GM19025 (cell line): Measurements from ENCODE around the gene CCDC61.

Experiments used
- ATAC-seq: cut with Tn5 transposase; IDR thresholded peaks from one replicate; pipeline ENCODE4 v1.9.1; 2021; ENCODE audit warnings: mild to moderate bottlenecking, low read depth, moderate library complexity; ENCODE audit not compliant: unreplicated experiment

The CCDC61 gene

DNA sequence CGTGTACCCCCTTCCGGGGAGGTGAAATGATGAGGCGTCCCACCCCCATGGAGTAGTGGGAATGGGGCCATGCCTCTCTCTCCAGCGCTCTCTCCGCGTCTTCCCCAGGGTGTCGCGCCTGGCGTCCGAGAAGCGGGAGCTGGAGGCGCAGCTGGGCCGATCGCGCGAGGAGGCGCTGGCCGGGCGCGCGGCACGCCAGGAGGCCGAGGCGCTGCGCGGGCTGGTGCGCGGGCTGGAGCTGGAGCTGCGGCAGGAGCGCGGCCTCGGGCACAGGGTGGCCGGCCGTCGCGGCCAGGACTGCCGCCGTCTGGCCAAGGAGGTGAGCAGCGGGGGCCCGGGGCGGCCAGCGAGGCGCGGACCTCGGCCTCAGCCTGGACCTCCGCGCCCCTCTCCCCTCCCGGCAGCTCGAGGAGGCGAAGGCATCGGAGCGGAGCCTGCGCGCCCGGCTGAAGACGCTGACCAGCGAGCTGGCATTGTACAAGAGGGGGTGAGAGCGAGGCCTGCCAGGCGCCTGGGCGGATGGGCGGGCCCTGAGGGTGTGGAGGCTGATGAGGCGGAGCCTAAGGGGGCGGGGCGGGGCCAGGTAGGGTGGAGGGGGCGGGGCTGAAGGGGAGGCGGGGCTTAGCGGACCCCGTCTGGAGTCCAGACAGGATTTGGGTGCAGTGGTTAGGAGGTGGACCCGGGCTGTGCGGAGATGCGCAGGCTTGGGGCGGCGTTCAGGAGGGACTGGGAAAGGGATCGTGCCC is 19.8 kb downstream of the CCDC61 start:
- ATAC-seq, result no peak

DNA sequence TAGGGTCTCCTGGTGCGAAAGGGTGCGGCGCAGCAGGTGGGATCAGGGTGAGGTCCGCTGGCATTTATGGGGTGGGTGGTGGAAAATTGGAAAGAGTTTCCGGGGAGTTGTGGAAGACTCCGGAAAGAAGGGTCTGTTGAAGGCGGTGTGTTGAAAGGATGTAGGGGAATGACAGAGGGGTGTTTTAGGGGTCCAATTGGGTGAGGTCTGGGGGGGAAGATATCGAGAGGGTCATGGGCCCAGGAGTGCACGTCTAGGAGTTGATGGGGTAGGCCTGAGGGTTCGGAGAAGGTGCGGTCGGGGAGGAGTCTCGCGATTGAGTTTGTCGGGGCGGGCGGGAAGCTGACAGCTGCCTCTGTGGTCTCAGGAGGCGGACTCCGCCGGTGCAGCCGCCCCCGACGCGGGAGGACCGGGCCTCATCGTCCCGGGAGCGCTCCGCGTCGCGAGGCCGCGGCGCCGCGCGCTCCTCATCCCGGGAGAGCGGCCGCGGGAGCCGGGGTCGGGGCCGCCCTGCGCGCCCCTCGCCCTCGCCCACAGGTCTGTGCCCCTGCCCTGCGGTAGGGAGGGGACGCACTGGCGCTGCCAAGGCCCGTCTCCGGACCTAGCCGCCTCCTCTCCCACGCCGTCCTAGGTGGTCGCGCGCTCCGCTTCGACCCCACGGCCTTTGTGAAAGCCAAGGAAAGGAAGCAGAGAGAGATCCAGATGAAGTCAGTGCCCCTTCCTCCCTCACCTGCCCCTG is 20.6 kb downstream of the CCDC61 start:
- ATAC-seq, result no peak

DNA sequence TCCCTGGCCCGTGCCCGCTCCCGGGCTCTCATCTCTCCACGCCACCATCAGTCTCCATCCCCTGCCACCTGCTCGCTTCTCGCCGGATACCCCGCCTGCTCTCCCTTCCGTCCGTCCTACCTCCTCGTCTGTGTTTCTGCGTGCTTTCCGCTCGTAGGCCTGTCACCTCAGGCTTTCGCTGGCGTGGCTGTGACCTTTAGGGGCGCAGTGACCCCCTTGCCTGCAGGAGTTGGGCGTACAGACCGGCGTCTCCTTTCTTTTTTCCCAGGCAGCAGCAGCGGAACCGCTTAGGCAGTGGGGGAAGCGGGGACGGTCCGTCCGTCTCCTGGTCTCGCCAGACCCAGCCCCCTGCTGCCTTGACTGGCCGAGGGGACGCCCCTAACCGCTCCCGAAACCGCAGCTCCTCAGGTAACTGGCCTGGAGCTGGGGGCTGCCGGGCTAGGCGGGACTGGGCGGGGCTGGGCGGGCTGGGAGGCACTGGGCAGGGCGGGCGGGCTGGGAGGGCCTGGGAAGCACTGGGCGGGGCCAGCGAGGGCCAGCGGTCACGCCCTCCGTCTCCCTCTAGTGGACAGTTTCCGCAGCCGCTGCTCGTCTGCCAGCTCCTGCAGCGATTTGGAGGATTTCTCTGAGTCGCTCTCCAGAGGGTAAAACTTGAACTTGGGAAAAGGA is 21.3 kb downstream of the CCDC61 start:
- ATAC-seq, result peak; percentile 56

DNA sequence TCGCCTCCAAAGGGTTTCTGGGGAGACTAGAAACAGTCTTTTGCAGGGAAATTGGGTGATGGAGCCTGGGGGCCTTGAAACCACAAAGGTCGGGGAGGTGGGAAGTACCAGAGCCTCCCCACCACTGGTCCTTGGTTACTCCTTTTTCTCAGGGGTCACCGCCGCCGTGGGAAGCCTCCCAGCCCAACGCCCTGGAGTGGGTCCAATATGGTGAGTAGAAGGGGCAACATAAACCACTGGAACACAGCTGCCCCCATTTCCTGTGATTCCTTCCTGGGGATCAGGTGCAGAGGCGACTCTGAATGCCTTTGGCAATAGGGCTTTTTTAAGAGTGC is 21.8 kb downstream of the CCDC61 start:
- no peak for ATAC-seq

DNA sequence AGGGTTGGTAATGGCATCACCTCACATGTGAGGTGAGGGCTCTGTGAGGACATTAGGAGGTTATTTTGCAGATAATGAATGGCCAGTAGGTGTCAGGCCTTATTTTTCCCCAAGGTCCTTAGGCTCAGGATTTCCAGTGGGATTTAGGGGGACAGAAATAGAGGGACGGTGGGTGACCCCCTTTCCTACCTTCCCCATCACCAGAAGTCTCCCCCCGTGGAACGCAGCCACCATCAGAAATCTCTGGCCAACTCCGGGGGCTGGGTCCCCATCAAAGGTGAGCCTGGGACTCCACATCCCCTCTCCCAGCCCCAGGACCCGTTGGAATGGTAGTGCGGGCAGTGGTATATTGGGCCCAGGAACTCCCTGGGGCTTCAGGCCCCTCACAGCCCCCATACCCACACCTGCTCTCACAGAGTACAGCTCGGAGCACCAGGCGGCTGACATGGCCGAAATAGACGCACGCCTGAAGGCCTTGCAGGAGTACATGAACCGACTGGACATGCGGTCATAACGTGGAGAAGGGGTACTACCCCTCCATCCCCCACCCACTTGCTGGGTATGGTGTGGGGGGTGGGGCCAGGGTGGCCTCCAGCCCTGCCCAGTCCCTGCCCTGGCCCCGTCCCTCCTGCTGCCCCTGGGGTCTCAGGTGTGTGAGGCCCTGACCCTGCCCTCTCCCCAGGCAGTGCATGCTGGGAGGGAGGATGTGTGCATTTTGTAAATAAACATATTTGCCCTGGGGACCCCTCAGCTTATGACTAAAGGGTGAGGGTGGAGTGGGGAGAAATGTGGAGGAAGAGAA is 22.8 kb downstream of the CCDC61 start:
- no peak for ATAC-seq

DNA sequence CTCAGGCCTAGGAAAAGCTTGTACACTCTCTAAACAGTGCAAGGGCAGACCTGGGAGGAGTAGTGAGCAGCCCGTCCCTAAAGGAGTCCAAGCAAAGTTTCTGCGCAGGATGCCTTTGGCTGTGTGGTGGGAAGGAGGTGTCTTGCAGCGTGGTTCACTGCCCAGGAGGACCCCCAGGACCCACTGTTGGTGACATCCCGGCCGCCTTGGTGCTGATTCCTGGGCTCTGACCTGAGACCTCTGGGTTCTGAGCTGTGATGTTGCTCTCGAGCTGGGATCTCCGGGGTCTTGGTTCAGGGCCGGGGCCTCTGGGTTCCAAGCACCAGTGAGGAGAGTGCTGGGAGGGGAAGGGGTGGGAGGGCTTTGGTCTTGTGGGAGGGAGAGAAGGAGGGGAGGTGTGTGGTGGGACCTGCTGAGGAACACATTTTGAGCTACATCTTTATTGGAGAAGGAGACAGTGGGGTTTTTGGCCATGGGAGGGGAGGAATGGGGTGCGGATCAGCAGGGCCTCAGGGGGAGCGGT is 23.5 kb downstream of the CCDC61 start:
- ATAC-seq, result no peak

DNA sequence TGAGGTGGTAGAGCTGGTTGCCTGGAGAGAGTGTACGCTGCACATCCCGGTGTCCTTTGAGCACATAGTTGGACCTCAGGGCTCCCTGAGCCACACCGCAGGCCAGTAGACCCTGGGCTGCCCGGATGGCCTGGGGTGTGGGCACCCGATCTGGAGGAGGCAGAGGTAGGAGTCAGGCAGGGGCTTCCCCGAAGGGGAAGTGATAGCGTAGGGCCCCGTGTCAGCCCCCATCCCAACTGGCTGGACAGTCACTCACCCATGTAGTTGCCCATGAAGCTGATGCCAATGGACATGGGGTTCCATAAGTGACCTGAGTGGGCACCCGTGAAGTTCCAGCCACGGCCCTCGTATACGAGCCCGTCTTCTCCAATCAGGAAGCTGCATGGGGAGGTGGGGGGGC is 24.0 kb downstream of the CCDC61 start:
- no peak for ATAC-seq

DNA sequence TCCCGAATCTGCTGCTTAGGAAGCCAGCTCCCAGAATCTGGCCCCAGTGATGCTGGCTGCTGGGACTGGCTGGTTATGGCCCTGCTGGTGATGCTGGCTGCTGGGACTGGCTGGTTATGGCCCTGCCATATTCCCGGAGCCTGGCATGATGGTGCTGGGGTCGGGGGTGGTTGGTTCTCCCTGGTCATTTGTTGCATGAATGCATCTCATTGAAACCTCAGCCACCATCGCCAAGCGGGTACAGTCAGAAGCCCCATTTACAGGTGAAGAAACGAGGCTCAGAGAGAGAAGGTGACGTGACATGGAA is 25.5 kb downstream of the CCDC61 start:
- no peak for ATAC-seq

DNA sequence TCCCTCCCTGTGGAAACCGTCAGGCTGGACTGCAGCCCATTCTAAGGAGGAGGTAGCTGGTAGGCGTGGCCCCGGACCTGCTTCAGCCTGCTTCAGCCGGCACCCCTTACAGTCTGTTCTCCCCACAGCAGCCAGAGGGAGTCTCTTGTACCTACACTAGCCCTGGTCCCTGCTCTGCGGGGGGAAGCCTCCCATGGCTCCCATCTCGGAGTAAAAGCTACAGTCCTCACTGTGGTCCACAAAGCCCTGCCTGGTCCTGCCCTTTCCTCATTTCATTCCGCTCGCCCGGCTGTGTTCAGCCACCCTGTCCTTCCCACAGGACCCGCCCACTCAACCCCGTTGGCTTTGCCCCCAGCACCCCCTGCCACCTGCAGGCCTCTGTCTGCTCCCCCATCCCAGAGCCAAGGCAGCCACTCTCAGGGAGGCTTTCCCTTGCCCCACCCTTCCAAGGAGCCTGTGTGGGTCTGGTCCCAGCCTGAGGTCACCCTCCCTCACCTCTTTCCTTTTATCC is 26.3 kb downstream of the CCDC61 start:
- ATAC-seq, result no peak

DNA sequence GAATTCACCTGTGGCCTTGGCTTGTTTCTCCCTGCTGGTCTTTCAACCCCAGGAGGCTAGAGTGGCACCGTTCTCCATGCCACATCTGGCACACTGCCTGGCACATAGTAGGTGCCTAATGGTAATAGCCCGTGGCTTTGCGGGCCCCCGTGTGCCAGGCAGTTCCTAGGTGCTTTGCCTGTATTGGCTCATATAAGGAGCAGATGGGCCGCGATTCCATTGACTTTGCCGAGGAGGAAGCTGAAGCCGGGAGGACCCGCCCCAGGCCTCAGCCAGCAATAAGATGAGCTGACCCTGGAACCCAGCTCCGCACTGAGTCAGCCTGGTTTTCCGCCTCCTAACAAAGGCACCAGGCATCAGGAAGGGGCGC is 26.8 kb downstream of the CCDC61 start:
- ATAC-seq, result no peak

DNA sequence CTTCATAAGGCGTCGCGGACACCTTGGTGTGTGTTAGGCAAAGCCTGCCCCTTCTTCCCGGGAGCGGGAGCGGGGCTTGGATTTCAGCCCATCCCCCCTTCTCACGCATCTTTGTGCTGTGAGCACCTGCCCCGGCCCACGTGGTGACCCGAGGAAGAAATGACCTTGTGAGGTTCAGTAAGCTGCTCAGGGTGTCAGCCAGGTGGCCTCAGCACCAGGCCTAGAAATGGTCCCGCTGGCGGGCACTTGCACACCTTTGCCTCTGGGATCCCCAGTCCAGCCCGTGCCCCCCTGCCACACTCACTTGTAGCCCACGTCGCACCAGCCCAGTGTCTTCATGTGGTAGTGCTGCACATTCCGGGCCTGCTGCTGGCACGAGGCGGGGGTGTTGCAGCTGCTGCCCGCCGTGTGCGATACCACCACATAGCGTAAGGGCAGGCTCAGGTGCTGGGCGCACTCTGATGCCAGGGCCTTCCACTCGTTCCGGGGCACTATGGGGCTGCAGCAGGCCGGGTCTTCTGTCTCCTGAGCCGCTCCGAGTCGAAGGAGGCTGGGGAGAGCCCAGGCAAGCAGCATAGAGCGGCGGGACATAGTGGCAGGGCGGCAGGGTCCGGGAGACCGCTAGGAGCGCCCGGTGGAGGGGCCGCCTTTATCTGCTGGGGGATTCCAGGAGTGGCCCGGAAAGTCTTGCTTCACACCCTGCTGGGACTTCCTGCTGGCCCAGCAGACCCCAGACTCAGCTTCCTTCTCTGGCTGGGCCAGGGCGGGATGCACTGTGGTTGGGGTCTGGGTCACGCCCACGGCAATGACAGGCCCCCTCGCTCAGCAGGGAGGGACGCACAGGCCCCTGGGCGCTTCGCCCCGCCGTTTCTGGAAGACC is 27.4 kb downstream of the CCDC61 start, which contains the start of gene PGLYRP1:
PGLYRP1 (minus strand) TSS at position 623 of the 880 bp plus-strand sequence; CDS start at position 591, 32 bp downstream.
- ATAC-seq, result no peak

DNA sequence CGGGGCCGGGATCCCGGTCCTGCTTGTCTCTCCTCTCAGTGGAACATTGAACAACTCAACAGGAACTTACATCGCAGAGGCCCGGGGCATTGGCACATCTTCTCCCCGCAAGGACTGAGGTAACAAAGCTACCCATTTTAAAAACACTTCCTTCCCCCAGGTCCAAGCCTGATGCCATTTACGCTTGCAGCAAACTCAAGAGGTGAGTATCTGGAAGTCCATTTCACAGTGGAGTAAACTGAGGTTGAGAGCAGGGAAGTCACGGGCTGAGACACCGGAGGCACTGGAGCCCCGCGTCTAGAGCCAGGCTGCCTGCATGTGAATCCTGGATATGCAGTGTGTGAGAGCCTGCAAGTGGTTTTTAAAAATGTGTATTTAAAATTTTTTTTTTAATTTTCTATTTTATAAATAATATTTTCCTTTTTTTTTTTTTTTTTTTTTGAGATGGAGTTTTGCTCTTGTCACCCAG is 28.1 kb downstream of the CCDC61 start:
- no peak for ATAC-seq

DNA sequence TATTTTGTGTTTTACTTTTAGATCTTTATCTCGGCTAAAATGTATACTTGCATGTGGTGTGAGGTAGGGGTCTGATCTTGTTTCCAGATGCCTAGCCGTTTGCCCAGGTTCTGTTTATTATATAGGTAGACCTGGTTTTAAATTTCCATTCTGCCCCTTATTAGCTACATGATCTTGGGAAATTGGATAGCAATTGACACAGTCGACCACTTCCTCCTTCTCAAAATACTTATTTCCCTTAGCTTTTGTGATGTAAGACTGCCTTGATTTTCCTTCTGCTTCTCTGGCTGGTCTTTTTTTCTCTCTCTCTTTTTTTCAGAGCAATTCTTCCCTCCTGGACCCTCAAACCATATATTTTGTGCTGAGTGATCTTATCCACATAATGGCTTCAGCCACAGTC is 30.6 kb downstream of the CCDC61 start:
- ATAC-seq, result no peak

DNA sequence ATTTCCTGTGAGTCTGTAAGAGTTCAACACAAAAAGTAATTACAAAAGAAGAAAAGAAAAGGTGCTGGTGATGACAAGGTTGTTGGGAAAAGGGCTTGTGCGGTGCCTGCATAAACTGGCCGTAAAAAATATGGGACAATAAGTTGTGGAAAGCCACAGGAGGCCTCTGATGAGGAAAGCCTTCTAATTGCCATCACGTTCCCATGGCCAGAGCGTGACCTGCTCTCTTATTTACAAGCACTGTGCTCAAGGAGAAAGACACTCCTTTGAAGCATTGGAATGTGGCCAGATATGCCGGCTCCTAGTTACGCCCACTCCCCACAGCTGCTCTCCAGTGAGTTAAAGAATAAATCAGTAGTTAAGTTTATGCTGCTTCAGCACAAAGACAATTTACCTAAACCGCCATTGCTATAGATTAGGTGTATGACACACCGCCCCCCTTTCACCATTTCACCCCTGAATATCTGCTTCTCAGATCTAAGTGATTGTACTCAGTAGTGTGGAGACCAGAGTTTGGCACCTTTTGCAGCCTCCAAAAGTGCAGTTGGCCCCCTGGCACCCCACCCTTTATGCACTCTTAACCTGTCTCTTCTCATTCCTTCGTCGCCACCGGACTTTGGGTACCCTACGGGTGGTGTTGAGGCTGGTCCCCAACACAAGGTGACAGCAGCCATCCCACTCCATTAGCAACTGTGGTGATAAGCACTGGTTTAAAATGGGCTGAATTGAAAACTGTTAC is 35.7 kb downstream of the CCDC61 start:
- no peak for ATAC-seq

DNA sequence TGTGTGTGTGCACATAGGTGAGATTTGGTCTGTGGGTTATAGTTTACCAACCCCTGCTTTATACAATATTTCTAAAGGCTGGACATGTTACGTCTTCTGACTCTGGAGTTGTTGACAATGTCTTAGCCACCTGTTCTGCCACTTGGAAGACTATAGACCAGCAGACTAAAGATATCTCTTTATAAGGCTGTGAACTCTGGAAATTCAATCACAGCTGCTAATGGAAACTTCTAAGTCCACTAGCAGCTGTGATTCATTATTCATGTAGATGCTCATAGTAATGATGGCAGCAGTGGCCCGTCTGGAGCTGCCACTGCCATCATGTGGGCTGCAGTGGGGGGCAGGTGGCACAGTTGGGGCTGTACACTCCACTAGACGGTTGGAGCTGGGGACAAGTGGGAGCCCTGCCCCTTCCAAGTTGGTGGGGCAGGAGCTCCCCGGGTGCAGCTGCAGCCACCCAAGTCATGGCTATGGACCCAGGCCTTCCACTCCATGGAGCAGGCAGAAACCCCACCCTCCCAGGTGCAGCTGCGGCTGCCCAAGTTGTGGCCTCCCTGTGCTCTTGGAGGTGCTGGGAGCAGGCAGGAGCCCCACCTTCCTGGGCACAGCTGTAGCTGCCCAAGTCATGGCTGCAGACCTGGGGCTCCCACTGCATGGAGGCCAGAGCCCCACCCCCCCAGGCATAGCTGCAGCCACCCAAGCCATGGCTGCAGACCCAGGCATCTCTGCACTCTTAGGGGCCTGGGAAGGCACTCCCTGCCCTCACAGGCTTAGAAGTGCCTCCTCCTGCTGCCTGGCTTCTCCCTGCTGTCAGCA is 36.7 kb downstream of the CCDC61 start:
- no peak for ATAC-seq

DNA sequence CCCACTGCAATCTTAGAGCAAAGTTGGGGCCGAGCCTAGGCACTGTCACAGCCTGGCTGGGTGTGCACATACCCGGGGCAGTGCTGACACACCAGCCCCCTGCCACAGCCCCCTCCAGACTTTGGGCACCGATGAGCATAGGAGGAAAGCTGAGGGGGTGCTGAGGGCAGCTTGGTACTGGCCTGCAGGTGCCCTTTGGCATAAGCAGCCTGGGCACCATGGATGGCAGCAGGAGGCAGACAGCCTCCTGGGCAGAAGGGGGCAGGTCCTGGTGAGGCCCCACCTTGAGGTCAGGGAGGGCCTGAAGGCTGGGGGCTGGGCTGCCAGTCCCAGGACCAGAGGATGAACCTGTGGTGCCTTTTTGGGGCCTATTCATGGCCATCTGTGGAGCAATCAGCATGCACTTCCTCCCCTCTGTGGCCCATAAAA is 37.3 kb downstream of the CCDC61 start:
- no peak for ATAC-seq

DNA sequence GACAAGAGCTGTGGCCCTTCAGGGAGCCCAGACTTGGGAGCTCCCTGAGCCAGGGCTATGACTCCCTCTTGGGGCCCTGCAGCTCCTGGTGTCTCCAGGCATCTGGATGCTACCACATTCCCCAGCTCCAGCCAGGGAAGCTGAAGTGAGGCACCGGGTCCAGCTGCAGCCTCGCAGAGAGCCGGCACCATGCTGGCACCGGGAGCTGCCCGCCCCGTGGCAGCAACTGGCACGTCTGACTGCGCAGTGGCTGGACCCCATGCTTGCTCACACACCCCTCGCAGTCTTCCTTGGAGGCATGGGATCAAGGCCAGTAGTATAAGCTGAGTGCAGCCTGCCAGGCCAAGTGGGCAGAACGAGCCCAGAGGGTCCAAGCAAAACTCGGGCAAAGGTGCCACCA is 38.1 kb downstream of the CCDC61 start:
- ATAC-seq, result no peak

DNA sequence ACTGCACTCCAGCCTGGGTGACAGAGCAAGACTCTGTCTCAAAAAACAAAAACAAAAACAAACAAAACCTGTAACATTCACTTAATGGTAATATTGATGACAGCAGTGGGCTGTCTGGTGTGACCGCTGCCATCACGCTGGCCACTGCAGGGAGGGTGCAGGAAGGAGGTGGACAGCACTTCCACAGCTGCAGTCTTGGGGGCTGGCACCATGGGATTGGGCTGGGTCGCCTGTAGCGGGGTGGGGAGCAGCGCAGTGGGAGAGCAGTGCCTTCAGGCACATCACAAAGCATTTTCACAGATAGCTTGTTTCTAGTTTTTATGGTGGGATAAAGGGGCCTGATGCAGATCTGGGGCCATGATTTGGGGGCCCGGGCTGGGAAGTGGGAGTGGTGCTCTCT is 40.3 kb downstream of the CCDC61 start:
- ATAC-seq, result no peak
